HepG2 (cell line): Measurements from ENCODE around the gene GOLPH3. TPM values are rescaled to one million over a fixed set of nuclear protein-coding genes. Genes with fewer than 3 reads are reported as not detected.

ENCODE experiments used
- ATAC-seq: fragments of 200-7000 bp; cut with Tn5 transposase; 3 replicates; pipeline ENCODE4 v1.9.1; 2020; ENCODE audit warnings: mild to moderate bottlenecking, moderate library complexity
- BruUV-seq: library from RNA; stranded (reverse); fragments of 400-500 nt; replicated peaks from 2 replicates; lab custom pipeline; 2021; lab: Mats Ljungman, UMichigan
- CTCF ChIA-PET: fragments of 300-600 bp; formaldehyde crosslinking; extraction: SDS; loops from one replicate; lab custom pipeline; 2021; ENCODE audit warnings: low total read pairs, inconsistent platforms, low intra/inter-chr PET ratio; lab: Yijun Ruan, JAX
- POLR2A ChIA-PET: fragments of 350-600 bp; sonication (Branson Sonifier 250); formaldehyde crosslinking; loops from one replicate; lab custom pipeline; 2020; ENCODE audit warnings: antibody characterized with exemption, inconsistent platforms; lab: Yijun Ruan, JAX
- DNase-seq: peaks from one replicate; pipeline ENCODE4 v3.0.0-alpha.2; 2015; ENCODE audit warnings: low spot score
- FAIRE-seq: peaks from 3 replicates; lab custom pipeline; 2011; peaks lifted over from hg19 to GRCh38; lab: Jason Lieb, UNC
- H2AFZ ChIP-seq: one replicate; pipeline ENCODE4 v1.6.1; 2011; ENCODE audit warnings: low read length, inconsistent platforms
- H3K27ac ChIP-seq: fragments of 300-600 bp; 3 replicates; pipeline ENCODE4 v1.8.0; 2011; ENCODE audit warnings: mixed run types, mild to moderate bottlenecking, mixed read lengths, low read length, inconsistent platforms; ENCODE audit not compliant: insufficient read depth; ENCODE audit errors: extremely low read length
- H3K27me3 ChIP-seq, 2 experiments: fragments of 200-600 bp in 1 of 2; 2 replicates in 1 of 2; 3 replicates in 1 of 2; pipeline versions ENCODE4 v1.6.0 to v1.8.0; 2011; ENCODE audit warnings: low read length in 2 of 2, mild to moderate bottlenecking in 2 of 2, moderate library complexity in 2 of 2, inconsistent platforms in 1 of 2; ENCODE audit not compliant: insufficient read depth in 2 of 2, control insufficient read depth in 1 of 2
- H3K36me3 ChIP-seq, 2 experiments: fragments of 200-600 bp in 1 of 2; replicated peaks in 1 of 2; 2 replicates in 1 of 2; 3 replicates in 1 of 2; pipeline versions ENCODE4 v1.5.1 to v1.8.0; 2011; ENCODE audit warnings: low read length in 2 of 2, inconsistent platforms in 1 of 2; ENCODE audit not compliant: insufficient read depth in 2 of 2, control insufficient read depth in 1 of 2
- H3K4me1 ChIP-seq: 2 replicates; pipeline ENCODE4 v1.5.1; 2012; ENCODE audit warnings: low read length, inconsistent platforms; ENCODE audit not compliant: insufficient read depth
- H3K4me2 ChIP-seq: 2 replicates; pipeline ENCODE4 v1.6.0; 2011; ENCODE audit warnings: low read depth, low read length, inconsistent platforms
- H3K4me3 ChIP-seq, 3 experiments: fragments of 200-600 bp in 1 of 3; sonication (generic), shearing (Covaris generic) in 1 of 3; replicated peaks in 1 of 3; 2 replicates each; pipeline ENCODE4 v1.5.1; 2011 to 2016; ENCODE audit warnings: low read length in 3 of 3, inconsistent platforms in 2 of 3, low read depth in 2 of 3, mild to moderate bottlenecking in 2 of 3, control low read depth in 1 of 3, mixed read lengths in 1 of 3; ENCODE audit not compliant: insufficient read depth in 1 of 3
- H3K79me2 ChIP-seq: one replicate; pipeline ENCODE4 v1.6.1; 2011; ENCODE audit warnings: low read length, inconsistent platforms; ENCODE audit not compliant: insufficient read depth
- H3K9ac ChIP-seq: 2 replicates; pipeline ENCODE4 v1.6.0; 2011; ENCODE audit warnings: mild to moderate bottlenecking, low read depth, low read length, inconsistent platforms; ENCODE audit not compliant: insufficient read depth
- H3K9me3 ChIP-seq: 2 replicates; pipeline ENCODE4 v1.5.1; 2012; ENCODE audit warnings: mild to moderate bottlenecking, low read length
- H4K20me1 ChIP-seq: 2 replicates; pipeline ENCODE4 v1.6.0; 2011; ENCODE audit warnings: inconsistent platforms, mild to moderate bottlenecking, low read length, moderate library complexity; ENCODE audit not compliant: insufficient read depth
- NCOA2 ChIP-seq: sonication (generic); formaldehyde crosslinking; IDR thresholded peaks from 2 replicates; pipeline ENCODE4 v1.8.0; 2022; ENCODE audit warnings: inconsistent platforms
- ZNF121 ChIP-seq: sonication (generic); formaldehyde crosslinking; IDR thresholded peaks from 2 replicates; pipeline ENCODE4 v1.5.0; 2020; ENCODE audit warnings: mild to moderate bottlenecking, missing genetic modification reagents
- ZNF225 ChIP-seq: sonication (generic); formaldehyde crosslinking; IDR thresholded peaks from 2 replicates; pipeline ENCODE4 v1.4.0; 2020; ENCODE audit warnings: mild to moderate bottlenecking, missing genetic modification reagents
- WGBS: methylation state at CpG from one replicate; pipeline ENCODE4 v1.1.6; 2017; ENCODE audit warnings: low lambda C conversion rate; 5-methylcytosine and 5-hydroxymethylcytosine counted together
- in situ Hi-C: cut with HindIII; loops from 2 replicates; pipeline ENCODE4 v1.10.0; 2017; ENCODE audit warnings: low pct_unique_long_range_greater_than_20kb; ENCODE audit not compliant: extremely low pct_ligation_motif_present
- intact Hi-C: fragments of 100-400 bp; cut with micrococcal nuclease; formaldehyde crosslinking; loops from one replicate; pipeline ENCODE4 v1.10.0; 2022; ENCODE audit not compliant: unreplicated experiment
- polyA plus RNA-seq, 8 experiments: library from polyadenylated mRNA; depleted of rRNA in 3 of 8; stranded (reverse) in 7 of 8; unstranded in 1 of 8; fragments of >200 nt; fragmentation: Illumina TruSeq in 4 of 8; extraction: Trizol in 4 of 8; gene quantifications; 2 replicates each; pipeline versions ENCODE4 v1.2.1 to v1.2.3, GENCODE V29; 2011 to 2016; ENCODE audit warnings: low read depth in 4 of 8, missing spikeins in 1 of 8, mixed read lengths in 1 of 8; ENCODE audit not compliant: insufficient read depth in 1 of 8
- total RNA-seq, 5 experiments: library from RNA; depleted of rRNA; stranded (reverse); fragments of >200 nt; fragmentation: Illumina TruSeq; extraction: Trizol; gene quantifications; 2 replicates each; pipeline ENCODE4 v1.2.3, GENCODE V29; 2016; ENCODE audit warnings: low read depth in 1 of 5

GOLPH3 gene
- total and polyA plus RNA-seq, 2 of the 13 experiments (the other 11 are each of a cell fraction or from before 2014, with no cell fraction given), result 59.5 to 84.5 TPM

DNA sequence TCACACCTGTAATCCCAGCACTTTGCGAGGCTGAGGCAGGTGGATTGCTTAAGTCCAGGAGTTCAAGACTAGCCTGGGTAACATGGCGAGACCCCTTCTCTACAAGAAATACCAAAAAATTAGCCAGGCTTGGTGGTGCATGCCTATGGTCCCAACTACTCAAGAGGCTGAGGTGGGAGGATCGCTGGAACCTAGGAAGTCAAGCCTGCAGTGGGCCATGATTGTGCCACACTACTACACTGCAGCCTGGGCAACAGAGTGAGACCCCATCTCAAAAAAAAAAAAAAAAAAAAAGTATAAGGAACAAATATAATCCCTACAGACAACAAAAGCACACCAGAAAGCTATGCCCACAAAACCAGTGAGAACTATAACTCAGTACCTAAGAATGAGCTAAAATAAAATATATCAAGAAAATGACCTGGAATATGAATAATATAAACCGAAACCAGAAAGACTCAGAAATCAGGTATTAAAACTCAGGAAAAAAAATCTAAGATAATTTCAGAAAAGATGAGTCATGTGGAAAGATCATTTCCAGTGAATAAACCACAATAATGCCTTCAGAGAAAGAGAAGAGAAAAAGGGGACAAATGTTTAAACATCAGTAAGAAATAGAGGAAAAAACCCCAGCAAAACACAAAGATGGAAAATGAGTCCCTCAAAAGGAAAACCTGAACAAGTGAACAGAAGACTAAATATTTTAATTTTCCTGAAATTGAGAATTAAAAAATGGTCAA lies 57.4 kb downstream of the GOLPH3 start:
- Histone ChIP-seq H3K4me3 (no peak overlapping the region), H2AFZ (no peak overlapping the region), H3K36me3 (peaks cover 16 to 42% of the 10 kb centered on the region in 2 experiments), H3K4me2 (no peak overlapping the region), H3K27me3 (no peaks in the 10 kb centered on the region), H4K20me1 (no peaks in the 10 kb centered on the region), H3K9me3 (no peaks in the 10 kb centered on the region), H3K27ac (no peak overlapping the region), H3K4me1 (peaks cover 9% of the 10 kb centered on the region), H3K79me2 (peaks cover 3% of the 10 kb centered on the region), H3K9ac (no peak overlapping the region)
- intact Hi-C loops (no loop called here), in situ Hi-C loops (no loop called here)
- ATAC-seq (no peak), FAIRE-seq (no peak), DNase-seq (no peak)
- ChIA-PET CTCF (no interaction called here), POLR2A (no interaction called here)
- no TSS peak for BruUV-seq
- 92% methylated on average over 4 of the region's 4 CpGs for WGBS
- no peak for TF ChIP-seq ZNF225
- TF ChIP-seq ZNF121 (CRISPR knock-in tag), result peak; percentile 33; the same call in 1 of the 2 replicates

DNA sequence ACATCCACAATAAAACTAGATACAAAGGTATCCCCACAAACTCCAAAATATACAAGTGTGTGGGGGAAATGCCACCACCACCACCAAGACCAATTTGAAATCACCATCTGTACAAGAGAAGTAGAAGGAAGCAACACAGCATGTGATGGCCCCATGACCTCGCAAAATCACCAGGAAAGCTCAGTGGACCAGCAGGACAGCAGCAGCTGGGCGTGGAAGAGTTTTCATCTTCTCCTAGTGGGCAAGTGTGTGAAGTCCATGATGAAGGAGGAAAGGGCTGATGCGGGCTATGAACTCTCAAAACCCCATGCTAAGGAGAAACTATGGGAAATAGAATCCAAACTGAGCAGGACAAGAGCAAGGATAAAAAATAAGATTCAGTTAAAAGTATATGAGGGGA lies 58.1 kb downstream of the GOLPH3 start:
- no peak for DNase-seq
- POLR2A ChIA-PET, result no interaction called here
- Histone ChIP-seq H3K4me1 (peaks cover 9% of the 10 kb centered on the region), H3K9ac (no peak overlapping the region), H3K4me3 (no peak overlapping the region), H3K79me2 (peaks cover 3% of the 10 kb centered on the region), H3K27me3 (no peaks in the 10 kb centered on the region), H4K20me1 (no peaks in the 10 kb centered on the region), H3K27ac (no peak overlapping the region), H3K4me2 (no peak overlapping the region), H3K9me3 (no peaks in the 10 kb centered on the region), H3K36me3 (peaks cover 20 to 41% of the 10 kb centered on the region in 2 experiments), H2AFZ (no peak overlapping the region)
- FAIRE-seq, result no peak
- no peak for TF ChIP-seq NCOA2
- WGBS, result 98% methylated on average over 3 of the region's 3 CpGs
- no TSS peak for BruUV-seq
- in situ Hi-C loops, result no loop called here
- ATAC-seq, result peak; percentile 42
- intact Hi-C loops, result no loop called here
- CTCF ChIA-PET, result no interaction called here
